Measurements from ENCODE around the gene DNMT1.
A peak's percentile ranks its signal among the peaks of the same experiment; 100 is the strongest.

The DNMT1 gene

DNA sequence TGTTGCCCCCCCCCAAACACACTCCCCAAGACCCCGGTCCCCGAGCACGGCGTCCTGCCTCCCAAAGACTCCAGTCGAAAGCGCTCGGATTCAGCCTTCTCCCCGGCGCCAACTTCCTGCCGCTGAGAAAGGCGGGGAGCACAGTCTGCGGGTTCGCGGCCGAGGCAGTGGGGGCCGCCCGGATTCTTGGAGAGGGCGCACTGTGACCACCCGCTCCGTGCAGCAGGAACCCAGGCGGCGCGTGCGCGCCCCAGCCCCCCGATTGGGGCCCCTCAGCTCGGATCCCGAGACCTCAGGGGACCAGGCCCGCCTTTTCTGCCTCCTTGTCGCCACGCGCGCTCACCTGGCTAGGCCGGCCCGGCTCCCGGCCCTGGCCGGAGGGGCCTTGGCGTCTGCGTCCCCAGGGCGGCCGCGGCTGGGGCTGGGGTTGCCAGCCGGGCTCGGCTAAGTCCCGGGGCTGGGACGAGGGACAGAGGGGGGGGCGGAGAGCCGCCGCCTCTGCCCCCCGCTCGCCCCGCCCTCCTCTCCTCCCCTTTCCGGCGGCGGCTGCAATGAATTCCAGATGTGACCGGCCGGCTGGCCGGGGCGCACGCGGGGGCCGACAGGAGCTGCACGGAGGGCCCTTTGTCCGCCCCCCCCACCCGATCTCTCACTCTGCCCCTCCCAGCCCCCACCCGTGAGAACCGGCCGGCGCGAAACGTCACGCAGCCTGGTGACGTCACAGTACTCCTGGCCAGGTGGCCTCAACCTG lies 36.3 kb upstream of the DNMT1 start, which contains the start of gene S1PR2:
Gene S1PR2 (minus strand): TSS at position 471 of the 751 bp plus-strand sequence. CDS start 6,426 bp downstream, outside the sequence.
- H3K9me3 ChIP-seq (ENCODE audit: control insufficient read depth in 1 of 2, low read length in 2 of 2) = no peaks in the 10 kb centered on the region
- peak within 1 kb of the TSS; percentile 81 for H3K4me3 ChIP-seq (ENCODE audit: low read depth in 1 of 2, low read length in 2 of 2)
- H3K4me1 ChIP-seq (ENCODE audit: control insufficient read depth in 1 of 2, insufficient read depth in 2 of 2, low read length in 2 of 2) = peaks cover 0 to 26% of the 10 kb centered on the region in 2 donors
- H3K27me3 ChIP-seq (ENCODE audit: control insufficient read depth in 1 of 2, insufficient read depth in 2 of 2, low read length in 2 of 2) = no peaks in the 10 kb centered on the region
- H3K36me3 ChIP-seq (ENCODE audit: control insufficient read depth in 1 of 2, insufficient read depth in 2 of 2, low read length in 2 of 2) = no peaks in the 10 kb centered on the region
- H3K9ac ChIP-seq (ENCODE audit: low read depth in 1 of 2, low read length in 2 of 2) = peak within 1 kb of the TSS; percentile 66 to 74
- H3K27ac ChIP-seq (ENCODE audit: low read depth, low read length) = peak within 1 kb of the TSS; percentile 73

DNA sequence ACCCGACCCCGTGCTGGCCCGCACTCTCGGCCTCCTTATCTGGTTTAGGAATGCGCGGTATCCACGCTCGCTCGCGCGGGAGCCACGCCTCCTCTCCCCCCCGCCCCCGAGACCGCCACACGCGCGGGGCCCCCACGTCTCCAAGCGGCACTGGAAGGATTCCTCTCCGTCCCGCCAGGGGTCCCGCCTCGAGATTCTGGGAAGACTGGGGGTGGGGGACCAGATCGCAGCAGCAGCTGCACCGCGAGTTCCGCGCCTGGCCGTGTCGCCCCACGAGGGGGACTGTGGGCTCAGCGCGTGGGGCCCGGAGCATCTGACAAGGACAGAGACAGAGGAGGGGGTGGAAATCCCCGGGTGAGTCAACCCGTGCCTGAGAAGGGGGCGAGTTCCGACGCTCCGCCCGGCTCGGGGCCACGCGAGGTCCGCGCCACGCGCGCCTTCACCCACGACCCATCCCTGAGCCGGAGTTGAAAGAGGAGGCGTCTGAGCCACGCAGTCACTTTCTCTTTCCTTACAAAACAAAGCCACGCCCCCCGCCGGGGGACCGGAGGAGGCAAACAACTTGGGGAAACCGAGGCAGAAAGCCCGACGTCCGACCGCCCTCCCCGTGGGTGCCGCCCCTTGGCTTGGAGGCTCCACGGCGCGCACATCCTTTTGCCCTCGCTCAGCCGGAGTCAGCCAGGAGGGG lies 35.6 kb upstream of the DNMT1 start:
- Histone ChIP-seq H3K9me3 (ENCODE audit: control insufficient read depth in 1 of 2, low read length in 2 of 2) (no peaks in the 10 kb centered on the region), H3K4me1 (ENCODE audit: control insufficient read depth in 1 of 2, insufficient read depth in 2 of 2, low read length in 2 of 2) (peaks cover 0 to 22% of the 10 kb centered on the region in 2 donors), H3K9ac (ENCODE audit: low read depth in 1 of 2, low read length in 2 of 2) (peak overlapping the region; percentile 66 to 74), H3K4me3 (ENCODE audit: low read depth in 1 of 2, low read length in 2 of 2) (peak overlapping the region; percentile 81), H3K27ac (ENCODE audit: low read depth, low read length) (peak overlapping the region; percentile 73), H3K36me3 (ENCODE audit: control insufficient read depth in 1 of 2, insufficient read depth in 2 of 2, low read length in 2 of 2) (no peaks in the 10 kb centered on the region), H3K27me3 (ENCODE audit: control insufficient read depth in 1 of 2, insufficient read depth in 2 of 2, low read length in 2 of 2) (no peaks in the 10 kb centered on the region)

DNA sequence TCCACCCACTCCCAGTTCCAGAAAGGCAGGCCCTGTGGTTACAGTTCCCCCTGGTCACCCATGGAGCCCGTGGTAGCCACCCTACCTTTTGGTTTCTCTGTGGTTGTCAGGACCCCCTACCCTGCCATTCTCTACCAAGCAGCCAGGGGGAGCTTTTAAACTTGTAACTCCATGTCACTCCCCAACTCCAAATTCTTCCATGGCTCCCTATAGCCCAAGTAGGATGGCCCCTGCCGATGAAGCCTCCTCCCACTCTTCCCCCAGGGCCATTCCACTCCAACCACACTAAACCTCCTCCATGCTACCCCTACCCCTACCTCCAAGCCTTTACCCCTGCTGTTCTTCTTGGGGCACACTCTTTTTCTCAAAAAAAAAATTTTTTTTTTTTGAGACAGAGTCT lies 34.2 kb upstream of the DNMT1 start:
- H3K36me3 ChIP-seq (ENCODE audit: control insufficient read depth in 1 of 2, insufficient read depth in 2 of 2, low read length in 2 of 2) = peaks cover 0 to 5% of the 10 kb centered on the region in 2 donors
- peaks cover 0 to 22% of the 10 kb centered on the region in 2 donors for H3K4me1 ChIP-seq (ENCODE audit: control insufficient read depth in 1 of 2, insufficient read depth in 2 of 2, low read length in 2 of 2)
- H3K27me3 ChIP-seq (ENCODE audit: control insufficient read depth in 1 of 2, insufficient read depth in 2 of 2, low read length in 2 of 2) = no peaks in the 10 kb centered on the region
- H3K9me3 ChIP-seq (ENCODE audit: control insufficient read depth in 1 of 2, low read length in 2 of 2) = no peaks in the 10 kb centered on the region
- no peak overlapping the region for H3K9ac ChIP-seq (ENCODE audit: low read depth in 1 of 2, low read length in 2 of 2)
- no peak overlapping the region for H3K27ac ChIP-seq (ENCODE audit: low read depth, low read length)
- H3K4me3 ChIP-seq (ENCODE audit: low read depth in 1 of 2, low read length in 2 of 2) = no peak overlapping the region

DNA sequence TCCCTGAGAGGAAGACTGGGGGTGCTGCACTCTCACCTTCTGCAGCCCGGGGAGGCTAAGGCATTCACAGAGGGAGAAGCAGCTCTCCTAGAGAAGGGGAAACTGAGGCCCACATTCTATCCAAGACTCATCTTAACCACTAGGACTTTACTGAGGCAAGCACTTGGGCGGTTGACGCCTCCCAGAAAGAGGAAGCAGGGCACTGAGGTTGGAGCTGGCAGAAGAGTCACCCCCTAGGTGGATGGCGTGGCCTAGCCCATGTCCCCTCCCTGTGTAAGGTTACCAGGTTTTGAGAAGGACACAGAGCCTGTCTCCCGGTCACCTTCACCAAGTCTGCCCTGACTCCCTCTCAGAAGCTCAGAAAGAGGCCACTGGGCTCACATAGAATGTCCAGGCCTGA lies 33.6 kb upstream of the DNMT1 start:
- H3K36me3 ChIP-seq (ENCODE audit: control insufficient read depth in 1 of 2, insufficient read depth in 2 of 2, low read length in 2 of 2) = peaks cover 0 to 6% of the 10 kb centered on the region in 2 donors
- no peak overlapping the region for H3K27ac ChIP-seq (ENCODE audit: low read depth, low read length)
- H3K9me3 ChIP-seq (ENCODE audit: control insufficient read depth in 1 of 2, low read length in 2 of 2) = no peaks in the 10 kb centered on the region
- H3K4me1 ChIP-seq (ENCODE audit: control insufficient read depth in 1 of 2, insufficient read depth in 2 of 2, low read length in 2 of 2) = peaks cover 0 to 22% of the 10 kb centered on the region in 2 donors
- H3K4me3 ChIP-seq (ENCODE audit: low read depth in 1 of 2, low read length in 2 of 2) = no peak overlapping the region
- no peaks in the 10 kb centered on the region for H3K27me3 ChIP-seq (ENCODE audit: control insufficient read depth in 1 of 2, insufficient read depth in 2 of 2, low read length in 2 of 2)
- no peak overlapping the region for H3K9ac ChIP-seq (ENCODE audit: low read depth in 1 of 2, low read length in 2 of 2)

DNA sequence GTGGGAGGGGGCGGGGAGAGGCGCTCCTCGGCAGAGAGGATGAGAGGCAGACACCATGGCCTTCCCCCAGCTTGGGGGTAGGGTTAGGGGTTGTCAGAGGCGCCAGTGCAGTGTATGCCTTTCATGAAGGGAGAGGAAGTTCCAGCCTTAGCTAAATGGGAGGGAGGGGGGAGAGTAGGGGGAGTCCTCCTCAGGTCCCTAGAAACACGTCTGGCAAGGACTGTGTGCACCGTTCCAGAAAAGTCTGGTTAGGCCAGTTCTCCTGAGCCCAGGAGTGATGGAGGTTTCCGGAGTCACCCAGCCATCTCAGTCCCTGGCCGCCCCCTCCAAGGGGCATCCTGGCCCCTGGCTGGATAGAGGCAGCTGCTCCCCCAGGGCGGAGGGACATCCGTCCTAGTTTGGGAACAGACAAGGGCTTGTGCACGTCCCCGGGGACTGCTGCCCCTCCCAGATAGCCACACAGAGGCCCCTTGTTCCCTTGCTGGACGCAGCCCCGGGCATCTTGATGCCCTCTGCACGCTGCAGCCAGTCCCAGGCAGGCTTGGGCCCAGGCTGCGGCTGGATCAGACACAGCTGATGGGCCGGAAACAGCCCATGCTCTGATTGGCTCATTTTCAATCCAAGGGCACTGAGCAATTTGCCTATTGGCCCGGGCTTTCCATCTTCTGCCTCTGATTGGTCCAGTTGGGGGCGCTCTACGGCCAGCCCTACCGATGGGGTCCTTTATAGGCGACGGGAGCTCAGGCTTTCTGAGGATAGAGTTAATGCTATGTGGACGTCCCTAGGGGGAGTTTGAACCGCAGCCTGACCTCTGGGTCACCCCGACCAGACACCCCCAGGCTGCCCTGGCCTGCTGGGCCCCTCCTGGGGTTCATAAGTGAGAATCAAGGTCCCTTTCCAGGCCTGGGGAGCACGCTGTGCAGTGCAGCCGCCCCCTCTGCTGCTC lies 32.5 kb upstream of the DNMT1 start:
- no peak overlapping the region for H3K4me3 ChIP-seq (ENCODE audit: low read depth in 1 of 2, low read length in 2 of 2)
- no peaks in the 10 kb centered on the region for H3K27me3 ChIP-seq (ENCODE audit: control insufficient read depth in 1 of 2, insufficient read depth in 2 of 2, low read length in 2 of 2)
- peaks cover 0 to 22% of the 10 kb centered on the region in 2 donors for H3K4me1 ChIP-seq (ENCODE audit: control insufficient read depth in 1 of 2, insufficient read depth in 2 of 2, low read length in 2 of 2)
- H3K9me3 ChIP-seq (ENCODE audit: control insufficient read depth in 1 of 2, low read length in 2 of 2) = no peaks in the 10 kb centered on the region
- peaks cover 0 to 6% of the 10 kb centered on the region in 2 donors for H3K36me3 ChIP-seq (ENCODE audit: control insufficient read depth in 1 of 2, insufficient read depth in 2 of 2, low read length in 2 of 2)
- no peak overlapping the region for H3K9ac ChIP-seq (ENCODE audit: low read depth in 1 of 2, low read length in 2 of 2)
- H3K27ac ChIP-seq (ENCODE audit: low read depth, low read length) = peak overlapping the region; percentile 62

DNA sequence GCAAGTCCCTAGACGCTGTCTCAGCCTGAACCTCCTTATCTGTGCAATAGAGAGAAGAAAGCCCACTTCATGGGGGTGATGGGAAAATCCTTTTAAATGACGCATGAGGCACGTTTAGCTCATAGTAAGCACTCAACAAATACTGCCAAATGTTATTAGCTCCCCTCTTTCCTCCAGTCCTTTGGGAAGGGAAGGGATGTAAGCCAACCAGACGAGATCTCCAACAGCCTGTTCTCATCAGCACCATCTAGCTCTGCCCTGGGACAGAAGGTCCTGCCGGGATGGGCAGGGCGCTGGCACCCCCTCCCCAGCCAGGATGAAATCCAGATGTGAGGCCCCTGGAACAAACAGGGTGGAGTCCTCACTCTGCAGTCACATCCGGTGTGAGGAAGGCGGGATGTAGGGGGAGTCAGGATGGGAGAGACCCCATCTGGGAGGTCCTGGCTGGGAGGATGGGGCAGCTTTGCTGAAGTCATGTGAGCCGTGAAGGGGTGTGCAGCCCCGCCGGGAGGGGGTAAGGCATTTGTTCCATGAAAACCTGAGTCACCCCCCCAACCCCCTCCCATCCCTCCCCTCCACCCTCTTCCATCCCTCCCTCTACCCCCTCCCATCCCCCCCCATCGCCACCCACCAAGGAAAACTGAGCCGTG lies 31.7 kb upstream of the DNMT1 start:
- Histone ChIP-seq H3K36me3 (ENCODE audit: control insufficient read depth in 1 of 2, insufficient read depth in 2 of 2, low read length in 2 of 2) (peaks cover 0 to 6% of the 10 kb centered on the region in 2 donors), H3K27ac (ENCODE audit: low read depth, low read length) (peak overlapping the region; percentile 68), H3K9ac (ENCODE audit: low read depth in 1 of 2, low read length in 2 of 2) (no peak overlapping the region), H3K27me3 (ENCODE audit: control insufficient read depth in 1 of 2, insufficient read depth in 2 of 2, low read length in 2 of 2) (no peaks in the 10 kb centered on the region), H3K4me1 (ENCODE audit: control insufficient read depth in 1 of 2, insufficient read depth in 2 of 2, low read length in 2 of 2) (peaks cover 0 to 22% of the 10 kb centered on the region in 2 donors), H3K9me3 (ENCODE audit: control insufficient read depth in 1 of 2, low read length in 2 of 2) (no peaks in the 10 kb centered on the region), H3K4me3 (ENCODE audit: low read depth in 1 of 2, low read length in 2 of 2) (no peak overlapping the region)

DNA sequence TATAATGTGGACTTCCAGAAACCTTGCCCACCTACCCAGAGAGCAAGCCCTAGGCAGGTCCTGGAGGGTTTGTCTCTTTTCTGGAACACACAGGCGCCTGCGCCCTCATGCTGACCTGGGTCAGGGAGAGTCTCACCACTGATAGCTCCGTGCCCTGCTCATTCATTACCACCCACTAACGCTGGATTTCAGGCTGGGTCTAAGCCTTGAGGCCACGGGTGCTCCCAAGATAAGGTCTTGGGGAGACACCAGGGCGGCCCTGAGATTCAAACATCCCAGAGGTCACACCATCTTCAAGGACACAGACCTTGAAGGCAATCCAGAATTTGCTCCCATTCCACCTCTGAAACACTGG lies 31.2 kb upstream of the DNMT1 start:
- H3K9me3 ChIP-seq (ENCODE audit: control insufficient read depth in 1 of 2, low read length in 2 of 2) = no peaks in the 10 kb centered on the region
- H3K36me3 ChIP-seq (ENCODE audit: control insufficient read depth in 1 of 2, insufficient read depth in 2 of 2, low read length in 2 of 2) = peaks cover 0 to 6% of the 10 kb centered on the region in 2 donors
- H3K27me3 ChIP-seq (ENCODE audit: control insufficient read depth in 1 of 2, insufficient read depth in 2 of 2, low read length in 2 of 2) = no peaks in the 10 kb centered on the region
- peak overlapping the region; percentile 68 for H3K27ac ChIP-seq (ENCODE audit: low read depth, low read length)
- no peak overlapping the region for H3K4me3 ChIP-seq (ENCODE audit: low read depth in 1 of 2, low read length in 2 of 2)
- peaks cover 0 to 22% of the 10 kb centered on the region in 2 donors for H3K4me1 ChIP-seq (ENCODE audit: control insufficient read depth in 1 of 2, insufficient read depth in 2 of 2, low read length in 2 of 2)
- no peak overlapping the region for H3K9ac ChIP-seq (ENCODE audit: low read depth in 1 of 2, low read length in 2 of 2)

DNA sequence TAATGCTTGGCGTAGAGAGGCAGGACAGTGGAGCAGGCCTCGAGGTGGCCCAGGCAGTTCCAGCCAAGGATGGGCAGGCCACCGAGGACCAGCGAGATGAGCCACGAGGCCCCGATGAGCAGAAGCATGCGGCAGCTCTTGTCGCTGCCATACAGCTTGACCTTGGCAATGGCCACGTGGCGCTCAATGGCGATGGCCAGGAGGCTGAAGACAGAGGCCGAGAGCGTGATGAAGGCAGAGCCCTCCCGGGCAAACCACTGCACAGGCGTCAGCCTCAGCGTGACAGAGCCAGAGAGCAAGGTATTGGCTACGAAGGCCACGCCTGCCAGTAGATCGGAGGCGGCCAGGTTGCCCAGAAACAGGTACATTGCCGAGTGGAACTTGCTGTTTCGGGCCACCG lies 29.6 kb upstream of the DNMT1 start:
- H3K4me1 ChIP-seq (ENCODE audit: control insufficient read depth in 1 of 2, insufficient read depth in 2 of 2, low read length in 2 of 2) = peaks cover 0 to 8% of the 10 kb centered on the region in 2 donors
- peaks cover 0 to 6% of the 10 kb centered on the region in 2 donors for H3K36me3 ChIP-seq (ENCODE audit: control insufficient read depth in 1 of 2, insufficient read depth in 2 of 2, low read length in 2 of 2)
- no peaks in the 10 kb centered on the region for H3K9me3 ChIP-seq (ENCODE audit: control insufficient read depth in 1 of 2, low read length in 2 of 2)
- H3K4me3 ChIP-seq (ENCODE audit: low read depth in 1 of 2, low read length in 2 of 2) = no peak overlapping the region
- no peaks in the 10 kb centered on the region for H3K27me3 ChIP-seq (ENCODE audit: control insufficient read depth in 1 of 2, insufficient read depth in 2 of 2, low read length in 2 of 2)
- no peak overlapping the region for H3K27ac ChIP-seq (ENCODE audit: low read depth, low read length)
- H3K9ac ChIP-seq (ENCODE audit: low read depth in 1 of 2, low read length in 2 of 2) = no peak overlapping the region

DNA sequence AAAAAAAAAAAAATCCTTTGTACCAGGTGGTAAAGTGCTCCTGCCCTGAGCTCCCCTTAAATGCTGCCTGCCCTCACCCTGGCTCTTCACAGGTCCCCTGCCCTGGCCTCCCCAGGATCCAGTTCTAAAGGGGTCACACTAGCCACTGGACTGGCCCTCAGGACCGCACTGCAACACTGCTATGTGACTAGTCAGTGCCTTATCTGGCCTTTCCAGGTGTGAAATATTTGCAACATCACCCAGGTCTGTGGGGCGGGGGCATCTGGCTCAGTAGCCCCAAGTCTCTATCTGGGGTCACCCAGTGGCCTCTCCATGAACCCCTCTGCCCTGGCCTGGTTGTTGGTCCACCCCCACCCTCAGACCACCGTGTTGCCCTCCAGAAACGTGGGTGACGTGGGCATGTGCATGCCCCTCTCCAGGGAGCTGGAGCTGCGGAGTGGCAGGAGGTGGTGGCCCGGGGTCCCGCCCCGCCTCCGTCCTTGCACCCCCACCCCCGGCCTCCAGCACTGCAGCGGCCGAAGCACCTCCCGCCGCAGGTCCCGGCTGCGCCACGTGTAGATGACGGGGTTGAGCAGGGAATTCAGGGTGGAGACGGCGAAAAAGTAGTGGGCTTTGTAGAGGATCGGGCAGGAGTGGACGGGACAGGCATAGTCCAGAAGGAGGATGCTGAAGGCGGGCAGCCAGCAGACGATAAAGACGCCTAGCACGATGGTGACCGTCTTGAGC lies 28.9 kb upstream of the DNMT1 start:
- Histone ChIP-seq H3K4me1 (ENCODE audit: control insufficient read depth in 1 of 2, insufficient read depth in 2 of 2, low read length in 2 of 2) (peaks cover 0 to 3% of the 10 kb centered on the region in 2 donors), H3K27ac (ENCODE audit: low read depth, low read length) (no peak overlapping the region), H3K36me3 (ENCODE audit: control insufficient read depth in 1 of 2, insufficient read depth in 2 of 2, low read length in 2 of 2) (peaks cover 0 to 6% of the 10 kb centered on the region in 2 donors), H3K27me3 (ENCODE audit: control insufficient read depth in 1 of 2, insufficient read depth in 2 of 2, low read length in 2 of 2) (no peaks in the 10 kb centered on the region), H3K9me3 (ENCODE audit: control insufficient read depth in 1 of 2, low read length in 2 of 2) (no peaks in the 10 kb centered on the region), H3K4me3 (ENCODE audit: low read depth in 1 of 2, low read length in 2 of 2) (no peak overlapping the region), H3K9ac (ENCODE audit: low read depth in 1 of 2, low read length in 2 of 2) (no peak overlapping the region)

All from duodenal mucosa (tissue), 2 donors.